A549 treated with RU486 at 1 μM for 4 hours (cell line): ENCODE results near the gene DGKB. TPM values are rescaled to one million over a fixed set of nuclear protein-coding genes. Genes with fewer than 3 reads are reported as not detected.

Source experiments
- total RNA-seq: library from RNA; stranded (reverse); fragments of 200-300 nt; extraction: Qiagen RNA extraction; gene quantifications from 5 replicates; pipeline ENCODE4 v1.2.3, GENCODE V29; 2022; ENCODE audit warnings: low read depth

The DGKB gene
- total RNA-seq = not detected in 5 replicates

DNA sequence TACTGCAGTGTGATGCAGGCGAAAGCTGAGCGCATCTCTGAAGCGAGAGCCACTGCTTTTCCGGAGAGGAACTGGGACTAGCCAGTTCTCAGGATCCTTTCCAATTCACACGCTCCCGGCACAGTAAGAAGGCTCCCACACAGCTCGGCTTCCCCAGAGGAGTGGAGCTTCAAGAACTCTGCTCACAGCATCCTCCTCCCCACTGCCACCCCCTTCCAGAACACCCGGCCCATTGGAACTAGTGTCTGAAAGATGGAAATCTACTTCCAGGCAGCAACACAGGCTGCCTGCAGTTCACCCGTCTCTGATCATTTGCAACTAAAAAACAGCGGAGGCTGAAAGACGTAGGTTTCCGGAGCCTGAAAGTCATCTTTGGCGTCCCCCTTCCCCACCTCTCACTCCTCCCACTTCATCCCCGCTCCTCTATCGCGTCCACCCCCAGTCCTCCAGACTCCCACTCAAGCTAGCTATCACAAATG is at the start of gene DGKB:
DGKB (minus strand) TSS at position 163 of the 479 bp plus-strand sequence.

